Inferior parietal cortex (tissue), 1 donor: Measurements from ENCODE around the gene PRICKLE2.
A peak's percentile ranks its signal among the peaks of the same experiment; 100 is the strongest.

Experiments used
- DNase-seq: peaks from one replicate; pipeline ENCODE4 v3.0.0-alpha.2; 2016; ENCODE audit errors: extremely low spot score

Gene PRICKLE2

DNA sequence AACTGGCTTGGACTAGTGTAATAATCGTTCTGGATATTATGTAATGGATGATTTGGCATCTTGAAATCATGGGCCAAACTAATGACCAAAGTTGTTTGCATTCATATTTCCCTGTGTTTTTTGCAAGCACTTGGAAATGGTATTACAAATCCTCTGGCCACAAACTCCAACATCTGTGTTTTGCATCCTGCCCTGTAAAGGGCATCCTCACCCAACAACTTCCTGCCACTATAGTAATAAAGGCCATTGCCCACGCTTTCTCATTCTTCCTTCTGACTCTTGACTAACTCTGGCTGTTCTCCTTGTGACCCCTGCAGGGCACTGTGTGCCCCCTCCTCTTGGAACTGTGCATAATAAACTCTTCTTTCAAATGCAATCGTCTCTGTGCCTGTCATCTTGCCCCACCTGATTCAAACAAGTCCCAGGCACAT, 176.6 kb downstream of the PRICKLE2 start:
- no peak for DNase-seq

DNA sequence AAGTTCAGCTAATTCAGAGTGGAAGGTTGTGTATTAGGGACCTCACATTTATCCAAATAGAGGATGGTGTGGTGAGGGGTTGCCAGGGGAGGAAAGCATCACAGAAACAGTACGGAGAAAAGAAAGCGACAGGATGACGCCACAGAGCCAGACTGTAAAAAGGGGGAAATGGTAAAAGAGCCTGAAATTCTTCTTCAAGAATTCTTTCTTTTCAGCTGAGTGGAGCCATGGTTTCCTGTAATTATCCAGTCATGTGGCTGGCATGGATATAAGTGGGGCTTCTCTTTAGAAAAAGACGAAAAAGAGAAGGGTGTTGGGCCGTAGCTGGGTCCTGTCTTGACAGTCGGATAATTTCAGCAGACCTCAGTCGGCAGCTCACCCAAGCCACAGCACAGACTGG, 177.5 kb downstream of the PRICKLE2 start:
- no peak for DNase-seq

DNA sequence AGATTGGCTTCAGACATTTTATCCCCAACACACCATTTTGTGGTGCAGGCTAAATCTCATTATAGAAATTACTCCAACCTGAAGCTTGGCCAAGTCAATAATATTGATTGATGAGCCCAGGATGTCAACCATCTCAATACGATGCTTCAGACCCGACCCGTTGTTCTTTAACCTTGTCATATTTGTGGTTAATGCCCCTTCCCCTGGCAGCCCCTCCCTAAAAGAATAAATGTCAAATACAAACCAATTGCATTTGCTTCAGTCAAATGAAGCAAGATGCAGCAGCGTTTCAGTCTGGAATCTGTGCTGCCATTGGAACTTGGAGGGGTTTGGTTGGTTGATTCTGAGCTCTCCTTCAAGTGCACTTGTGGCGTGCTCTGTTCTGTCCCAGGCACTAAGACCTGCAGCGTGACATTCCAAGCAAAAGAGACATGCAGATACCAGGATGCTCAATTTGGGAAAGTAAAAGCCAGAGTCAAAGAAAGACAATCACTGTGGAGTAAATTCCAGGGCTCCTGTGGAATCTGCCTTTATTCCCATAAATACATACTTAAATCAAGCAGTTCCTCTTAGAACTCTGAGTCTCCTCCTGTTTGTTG, 178.2 kb downstream of the PRICKLE2 start:
- no peak for DNase-seq

GRCh38 chr3:64046592-64046991, 178.7 kb downstream of the PRICKLE2 start:
- DNase-seq, result peak; percentile 39

DNA sequence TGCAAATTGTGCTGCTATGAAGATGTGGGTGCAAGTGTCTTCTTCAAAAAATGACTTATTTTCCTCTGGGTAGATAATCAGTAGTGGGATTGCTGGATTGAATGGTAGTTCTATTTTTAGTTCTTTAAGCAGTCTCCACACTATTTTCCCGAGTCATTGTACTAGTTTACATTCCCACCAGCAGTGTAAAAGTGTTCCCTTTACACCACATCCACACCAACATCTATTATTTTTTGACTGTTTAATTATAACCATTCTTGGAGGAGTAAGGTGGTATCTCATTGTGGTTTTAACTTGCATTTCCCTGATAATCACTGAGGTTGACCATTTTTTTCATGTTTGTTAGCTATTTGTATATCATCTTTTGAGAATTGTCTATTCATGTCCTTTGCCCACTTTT, 182.3 kb downstream of the PRICKLE2 start:
- DNase-seq, result no peak
